HG03095 (cell line): ENCODE data around the gene TLR6.

Experiments used
- ATAC-seq: cut with Tn5 transposase; IDR thresholded peaks from one replicate; pipeline ENCODE4 v1.9.1; 2021; ENCODE audit warnings: moderate library complexity; ENCODE audit not compliant: unreplicated experiment

The TLR6 gene

GRCh38 chr4:38856524-38857337 lies at the start of gene TLR6:
Gene TLR6 (minus strand): TSS chr4:38856817. CDS start chr4:38829473, 27,344 bp downstream.
- ATAC-seq = no peak

GRCh38 chr4:38905652-38906385 lies 49.2 kb upstream of the TLR6 start:
- ATAC-seq = no peak

GRCh38 chr4:38904682-38905081 lies 48.1 kb upstream of the TLR6 start:
- no peak for ATAC-seq

GRCh38 chr4:38904090-38904666 lies 47.6 kb upstream of the TLR6 start:
- no peak for ATAC-seq

- ATAC-seq = no peak
Measured at GRCh38 chr4:38902695-38903094, 46.1 kb upstream of the TLR6 start.

- no peak for ATAC-seq
Measured at GRCh38 chr4:38902221-38902620, 45.6 kb upstream of the TLR6 start.

GRCh38 chr4:38898245-38898644 lies 41.6 kb upstream of the TLR6 start:
- ATAC-seq = no peak

GRCh38 chr4:38896940-38897339 lies 40.3 kb upstream of the TLR6 start:
- ATAC-seq = no peak

GRCh38 chr4:38894322-38894982 lies 37.8 kb upstream of the TLR6 start:
- no peak for ATAC-seq

- no peak for ATAC-seq
Measured at GRCh38 chr4:38891051-38891983, 34.7 kb upstream of the TLR6 start.

- ATAC-seq = peak; percentile 61
Measured at GRCh38 chr4:38889143-38889542, 32.5 kb upstream of the TLR6 start.

- ATAC-seq = no peak
Measured at GRCh38 chr4:38884254-38884653, 27.6 kb upstream of the TLR6 start.

GRCh38 chr4:38876636-38877035 lies 20.0 kb upstream of the TLR6 start:
- no peak for ATAC-seq

- ATAC-seq = no peak
Measured at GRCh38 chr4:38873290-38873944, 16.8 kb upstream of the TLR6 start.

- no peak for ATAC-seq
Measured at GRCh38 chr4:38872620-38873019, 16.0 kb upstream of the TLR6 start.

GRCh38 chr4:38871593-38871992 lies 15.0 kb upstream of the TLR6 start:
- ATAC-seq = no peak

- ATAC-seq = no peak
Measured at GRCh38 chr4:38870098-38870808, 13.6 kb upstream of the TLR6 start.

GRCh38 chr4:38869511-38869910 lies 12.9 kb upstream of the TLR6 start:
- no peak for ATAC-seq
